Mesodermal cell (in vitro differentiated cells): ENCODE data around the gene SERPINE3.

ENCODE experiments used
- H3K27ac ChIP-seq: 2 replicates; pipeline ENCODE4 v1.7.0; 2013; ENCODE audit warnings: mild to moderate bottlenecking, low read depth, low read length, moderate library complexity; ENCODE audit not compliant: severe bottlenecking
- H3K36me3 ChIP-seq: 2 replicates; pipeline ENCODE4 v1.7.1; 2013; ENCODE audit warnings: mild to moderate bottlenecking, low read length, moderate library complexity; ENCODE audit not compliant: control insufficient read depth, insufficient read depth
- H3K4me1 ChIP-seq: one replicate; pipeline ENCODE4 v1.7.1; 2013; ENCODE audit warnings: mild to moderate bottlenecking, low read length; ENCODE audit not compliant: insufficient read depth, control insufficient read depth, poor library complexity, severe bottlenecking
- H3K4me3 ChIP-seq: 2 replicates; pipeline ENCODE4 v1.7.0; 2013; ENCODE audit warnings: low read length, control low read depth, mild to moderate bottlenecking; ENCODE audit not compliant: insufficient read depth, poor library complexity, severe bottlenecking; ENCODE audit errors: extremely low read depth
- H3K9me3 ChIP-seq: 2 replicates; pipeline ENCODE4 v1.7.1; 2013; ENCODE audit warnings: mild to moderate bottlenecking, low read length, moderate library complexity; ENCODE audit not compliant: control insufficient read depth
- WGBS, 2 experiments: methylation state at CpG; one replicate each; pipeline ENCODE4 v1.1.5; 2013; ENCODE audit warnings: missing lambda C conversion rate in 2 of 2; ENCODE audit not compliant: insufficient coverage in 2 of 2; 5-methylcytosine and 5-hydroxymethylcytosine counted together

Gene SERPINE3

GRCh38 chr13:51361106-51361505 lies 21.6 kb downstream of the SERPINE3 start:
- peaks cover 15% of the 10 kb centered on the region for H3K36me3 ChIP-seq

GRCh38 chr13:51363625-51364024 lies 24.1 kb downstream of the SERPINE3 start:
- no peaks in the 10 kb centered on the region for H3K4me1 ChIP-seq
- no peak overlapping the region for H3K4me3 ChIP-seq
- no peaks in the 10 kb centered on the region for H3K9me3 ChIP-seq
- peaks cover 23% of the 10 kb centered on the region for H3K36me3 ChIP-seq
- no peak overlapping the region for H3K27ac ChIP-seq

More at GRCh38 chr13:51361106-51361505, 21.6 kb downstream of the SERPINE3 start:
- no peak overlapping the region for H3K4me3 ChIP-seq
- no peaks in the 10 kb centered on the region for H3K9me3 ChIP-seq
- no peak overlapping the region for H3K27ac ChIP-seq
- H3K4me1 ChIP-seq: no peaks in the 10 kb centered on the region

- Histone ChIP-seq H3K36me3 (peaks cover 21% of the 10 kb centered on the region), H3K4me1 (no peaks in the 10 kb centered on the region), H3K27ac (peak overlapping the region; percentile 12), H3K9me3 (no peaks in the 10 kb centered on the region), H3K4me3 (no peak overlapping the region)
- WGBS, 2 experiments: 100% methylated on average over 1 of the region's 3 CpGs
Measured at GRCh38 chr13:51364404-51365008, 25.0 kb downstream of the SERPINE3 start.

- Histone ChIP-seq H3K27ac (no peak overlapping the region), H3K36me3 (peaks cover 60% of the 10 kb centered on the region), H3K4me3 (no peak overlapping the region), H3K9me3 (no peaks in the 10 kb centered on the region), H3K4me1 (no peaks in the 10 kb centered on the region)
- 88 to 96% methylated on average over 2 of the region's 2 CpGs for WGBS, 2 experiments
Measured at GRCh38 chr13:51370116-51370515, 30.6 kb downstream of the SERPINE3 start.

GRCh38 chr13:51370811-51371210 lies 31.3 kb downstream of the SERPINE3 start:
- WGBS, 2 experiments: 83 to 100% methylated on average over 1 to 2 of the region's 2 CpGs
- H3K36me3 ChIP-seq: peaks cover 66% of the 10 kb centered on the region
- H3K4me3 ChIP-seq: no peak overlapping the region
- H3K27ac ChIP-seq: no peak overlapping the region
- no peaks in the 10 kb centered on the region for H3K9me3 ChIP-seq
- no peaks in the 10 kb centered on the region for H3K4me1 ChIP-seq

GRCh38 chr13:51371768-51372399 lies 32.4 kb downstream of the SERPINE3 start:
- no peak overlapping the region for H3K4me3 ChIP-seq
- H3K4me1 ChIP-seq: no peaks in the 10 kb centered on the region
- WGBS, 2 experiments: 89% methylated on average over 5 of the region's 6 CpGs
- H3K27ac ChIP-seq: no peak overlapping the region
- no peaks in the 10 kb centered on the region for H3K9me3 ChIP-seq
- H3K36me3 ChIP-seq: peaks cover 74% of the 10 kb centered on the region

GRCh38 chr13:51373451-51373850 lies 34.0 kb downstream of the SERPINE3 start:
- Histone ChIP-seq H3K4me1 (no peaks in the 10 kb centered on the region), H3K36me3 (peaks cover 72% of the 10 kb centered on the region)
- 90 to 96% methylated on average over 1 to 2 of the region's 2 CpGs for WGBS, 2 experiments

GRCh38 chr13:51380269-51380668 lies 40.8 kb downstream of the SERPINE3 start:
- WGBS, 2 experiments: 96 to 100% methylated on average over 1 to 3 of the region's 4 CpGs
- Histone ChIP-seq H3K4me1 (no peaks in the 10 kb centered on the region), H3K4me3 (no peak overlapping the region), H3K36me3 (peaks cover 39% of the 10 kb centered on the region), H3K27ac (no peak overlapping the region), H3K9me3 (no peaks in the 10 kb centered on the region)

More at GRCh38 chr13:51373451-51373850, 34.0 kb downstream of the SERPINE3 start:
- Histone ChIP-seq H3K27ac (no peak overlapping the region), H3K9me3 (no peaks in the 10 kb centered on the region), H3K4me3 (no peak overlapping the region)

- H3K36me3 ChIP-seq: peaks cover 33% of the 10 kb centered on the region
- 100% methylated on average over 1 of the region's 2 CpGs for WGBS, 2 experiments
Measured at GRCh38 chr13:51385114-51385513, 45.6 kb downstream of the SERPINE3 start.

GRCh38 chr13:51394724-51395123 lies 55.2 kb downstream of the SERPINE3 start:
- Histone ChIP-seq H3K4me1 (peaks cover 12% of the 10 kb centered on the region), H3K4me3 (no peak overlapping the region), H3K27ac (no peak overlapping the region), H3K36me3 (peaks cover 6% of the 10 kb centered on the region), H3K9me3 (no peaks in the 10 kb centered on the region)

More at GRCh38 chr13:51385114-51385513, 45.6 kb downstream of the SERPINE3 start:
- Histone ChIP-seq H3K4me1 (no peaks in the 10 kb centered on the region), H3K27ac (no peak overlapping the region), H3K9me3 (no peaks in the 10 kb centered on the region), H3K4me3 (no peak overlapping the region)

- Histone ChIP-seq H3K9me3 (no peaks in the 10 kb centered on the region), H3K4me3 (no peak overlapping the region), H3K27ac (no peak overlapping the region), H3K4me1 (peaks cover 12% of the 10 kb centered on the region), H3K36me3 (peaks cover 6% of the 10 kb centered on the region)
- WGBS, 2 experiments: no CpG with 5 or more reads among the region's 2 CpGs
Measured at GRCh38 chr13:51396352-51396751, 56.9 kb downstream of the SERPINE3 start.
